HG02885 (cell line): ENCODE data around the gene MIOX.
A peak's percentile ranks its signal among the peaks of the same experiment; 100 is the strongest.

Experiments used
- ATAC-seq: cut with Tn5 transposase; IDR thresholded peaks from one replicate; pipeline ENCODE4 v1.9.1; 2021; ENCODE audit warnings: mild to moderate bottlenecking; ENCODE audit not compliant: unreplicated experiment, poor library complexity

Gene MIOX

GRCh38 chr22:50488006-50488677 is 1.5 kb downstream of the MIOX start:
- no peak for ATAC-seq

DNA sequence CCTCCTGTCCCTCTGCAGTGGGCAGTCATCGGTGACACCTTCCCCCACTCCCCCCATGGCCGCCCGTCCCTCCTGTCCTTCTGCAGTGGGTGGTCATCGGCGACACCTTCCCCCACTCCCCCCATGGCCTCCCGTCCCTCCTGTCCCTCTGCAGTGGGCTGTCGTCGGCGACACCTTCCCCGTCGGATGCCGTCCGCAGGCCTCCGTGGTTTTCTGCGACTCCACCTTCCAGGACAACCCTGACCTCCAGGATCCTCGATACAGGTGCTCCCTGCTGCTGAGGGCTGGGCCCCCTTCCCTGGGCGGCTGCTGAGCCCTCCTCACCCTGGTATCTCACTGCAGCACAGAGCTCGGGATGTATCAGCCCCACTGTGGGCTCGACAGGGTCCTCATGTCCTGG is 2.2 kb downstream of the MIOX start:
- no peak for ATAC-seq

GRCh38 chr22:50489363-50490243 is 2.9 kb downstream of the MIOX start:
- no peak for ATAC-seq

DNA sequence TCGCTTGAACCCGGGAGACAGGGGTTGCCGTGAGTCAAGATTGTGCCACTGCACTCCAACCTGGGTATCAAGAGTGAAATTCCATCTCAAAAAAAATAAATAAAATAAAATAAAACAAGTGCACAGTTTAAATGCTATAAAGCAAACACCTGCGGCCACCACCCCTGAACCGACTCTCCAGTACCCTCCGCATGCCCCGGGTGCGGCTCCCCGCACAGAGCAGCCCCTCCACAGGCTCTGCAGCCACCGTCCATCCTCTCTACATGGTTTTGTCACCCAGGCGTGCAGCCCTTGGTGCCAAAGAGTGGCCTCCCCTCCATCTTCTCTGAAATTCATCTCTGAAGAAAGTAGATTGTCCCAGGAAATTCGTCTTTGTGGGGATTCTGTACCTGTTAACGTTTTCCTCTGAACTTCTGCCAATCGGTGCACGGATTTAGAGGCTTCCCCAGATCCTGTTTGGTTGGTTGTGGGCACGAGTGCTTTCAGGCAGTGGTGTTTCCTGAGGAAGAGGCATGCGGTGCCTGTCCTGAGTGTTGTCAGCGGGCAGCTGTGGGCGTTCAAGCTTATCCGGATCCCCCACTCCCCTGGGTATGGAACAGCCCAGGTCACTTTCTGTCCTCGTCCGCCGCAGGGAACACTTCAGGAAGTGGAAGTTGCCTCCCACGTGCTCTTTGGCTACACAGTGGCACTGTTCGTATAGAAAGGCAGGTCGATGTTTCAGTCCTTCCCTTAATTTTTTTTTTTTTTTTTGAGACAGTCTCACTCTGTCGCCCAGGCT is 4.1 kb downstream of the MIOX start:
- no peak for ATAC-seq

GRCh38 chr22:50497093-50497492 is 10.4 kb downstream of the MIOX start:
- ATAC-seq, result no peak

DNA sequence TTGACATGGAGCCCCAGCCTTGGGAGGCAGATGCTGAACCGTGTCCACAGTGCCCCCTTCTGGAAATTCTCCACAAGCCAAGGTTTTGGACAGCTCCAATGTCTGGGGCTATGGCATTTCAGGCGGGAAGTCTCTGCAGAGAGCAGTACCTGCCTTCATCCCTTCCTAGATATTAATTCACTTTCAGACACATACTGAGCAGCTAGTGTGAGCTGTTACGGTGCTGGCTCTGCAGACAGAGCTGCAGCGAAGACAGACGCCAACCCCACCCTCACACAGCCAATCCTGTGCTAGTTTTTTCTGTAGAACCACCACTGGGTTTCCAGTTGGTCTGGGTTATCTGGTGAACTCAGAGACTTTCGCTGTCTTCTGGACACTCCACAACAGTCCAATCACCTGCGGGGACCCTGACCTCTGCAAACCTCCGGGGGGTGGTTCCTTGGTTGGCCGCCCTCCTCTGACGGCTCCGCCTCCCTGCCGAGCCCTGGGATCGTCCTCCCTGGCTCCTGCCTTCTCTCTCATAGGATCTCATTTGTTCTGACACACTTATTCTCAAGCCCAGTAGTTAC is 11.7 kb downstream of the MIOX start:
- ATAC-seq, result no peak

- ATAC-seq, result no peak
Measured at GRCh38 chr22:50500452-50500851, 13.8 kb downstream of the MIOX start.

- no peak for ATAC-seq
Measured at GRCh38 chr22:50502096-50502495, 15.4 kb downstream of the MIOX start.

GRCh38 chr22:50502628-50503474 is 16.2 kb downstream of the MIOX start:
- ATAC-seq, result no peak

DNA sequence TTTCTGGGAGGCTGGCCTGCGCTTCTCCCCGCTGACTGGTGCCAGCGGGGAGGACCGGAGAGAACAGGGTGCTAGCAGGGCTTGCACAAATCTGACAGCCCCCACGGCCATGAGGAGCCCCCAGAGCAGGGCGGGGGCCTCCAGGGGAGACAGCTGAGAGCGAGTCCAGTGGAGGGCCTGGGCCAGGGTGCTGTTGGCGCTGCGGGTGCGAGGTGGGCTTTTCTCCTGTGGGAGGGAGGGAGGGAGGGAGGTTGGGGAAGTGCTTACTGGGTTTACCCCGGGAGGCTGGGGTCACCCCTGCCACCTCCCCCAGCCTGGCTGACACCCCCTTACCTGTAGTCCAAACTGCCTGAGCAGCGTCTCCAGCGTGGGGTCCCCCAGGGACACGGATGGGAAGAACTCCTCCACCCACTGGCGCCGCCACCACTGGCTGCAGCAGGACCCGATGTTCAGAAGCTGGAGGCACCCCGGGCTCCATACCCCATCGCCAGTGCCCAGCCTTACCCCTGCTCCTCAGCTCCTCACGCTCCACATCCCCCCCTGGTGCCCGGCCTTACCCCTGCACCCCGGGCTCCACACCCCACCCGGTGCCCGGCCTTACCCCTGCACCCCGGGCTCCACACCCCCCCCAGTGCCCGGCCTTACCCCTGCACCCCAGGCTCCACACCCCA is 17.0 kb downstream of the MIOX start:
- no peak for ATAC-seq

GRCh38 chr22:50504369-50505211 is 17.9 kb downstream of the MIOX start:
- no peak for ATAC-seq

DNA sequence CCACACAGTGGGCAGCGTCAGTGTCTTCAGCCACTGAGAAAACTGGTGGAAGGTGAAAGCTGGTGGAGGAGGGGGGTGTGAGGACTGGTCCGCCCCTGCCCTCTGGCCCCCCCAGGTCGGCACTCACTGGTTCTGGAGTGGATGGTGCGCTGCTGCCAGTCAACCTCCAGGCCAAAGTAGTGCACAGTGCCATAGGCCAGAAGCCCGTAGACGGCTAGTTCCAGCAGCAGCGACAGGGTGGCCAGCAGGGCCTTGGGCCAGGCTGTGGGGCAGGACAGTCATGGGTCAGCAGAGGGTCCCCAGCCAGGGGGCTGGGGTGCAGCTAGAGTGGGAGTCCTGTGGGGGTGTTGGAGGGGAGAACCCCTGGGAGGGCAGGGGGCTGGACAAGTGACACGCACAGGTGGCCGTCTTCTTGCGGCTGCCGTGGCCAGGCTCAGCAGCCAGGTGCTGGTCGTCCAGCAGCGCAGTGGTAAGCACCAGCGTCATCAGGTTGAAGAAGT is 18.7 kb downstream of the MIOX start:
- no peak for ATAC-seq

- ATAC-seq, result no peak
Measured at GRCh38 chr22:50505776-50506610, 19.3 kb downstream of the MIOX start.

DNA sequence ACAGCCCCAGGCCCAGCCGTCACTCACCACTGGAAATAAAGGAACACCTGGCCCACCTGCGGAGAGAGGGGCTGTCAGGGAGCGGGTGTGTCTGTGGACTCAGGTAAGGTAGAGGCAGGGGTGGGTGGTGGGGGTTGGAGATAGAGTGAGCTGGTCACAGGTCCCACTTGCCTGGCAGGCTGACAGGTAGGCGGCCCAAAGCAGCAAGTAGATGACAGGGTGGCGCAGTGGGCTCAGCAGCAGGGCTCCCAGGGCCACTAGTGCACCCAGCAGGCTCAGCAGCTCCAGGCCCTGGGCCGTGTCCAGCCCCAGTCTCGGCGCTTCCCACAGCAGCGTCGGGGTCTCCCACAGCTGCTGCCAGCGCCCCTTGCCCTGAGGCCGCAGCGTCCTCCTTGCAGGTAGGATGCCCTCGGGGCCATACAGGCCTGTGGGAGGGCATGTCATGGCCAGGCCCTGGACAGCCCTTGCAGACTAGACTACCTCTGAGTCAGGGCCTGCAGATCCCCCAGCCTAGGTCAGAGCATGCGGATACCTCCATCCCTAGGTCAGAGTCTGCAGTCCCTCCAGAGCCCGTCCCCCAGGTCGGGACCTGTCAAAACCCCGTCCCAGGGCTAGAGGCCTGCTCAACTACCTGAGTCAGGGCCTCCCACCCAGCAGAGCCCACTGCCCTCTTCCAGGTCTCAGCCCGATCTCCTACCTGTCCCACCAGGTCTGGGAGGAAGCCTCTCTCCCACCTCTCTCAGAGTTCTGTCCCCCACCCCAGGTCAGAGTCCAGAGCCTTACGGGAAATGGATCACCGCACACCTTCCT is 20.2 kb downstream of the MIOX start:
- ATAC-seq, result peak; percentile 1

- peak; percentile 71 for ATAC-seq
Measured at GRCh38 chr22:50507421-50507990, 20.8 kb downstream of the MIOX start, which contains the start of gene LMF2. TSS of gene LMF2 (minus strand) at chr22:50507702. CDS start at chr22:50507675, 27 bp downstream.
